Umbilical cord (tissue), 2 donors: ENCODE measurements around the gene ZNF366. TPM values are rescaled to one million over a fixed set of nuclear protein-coding genes. Genes with fewer than 3 reads are reported as not detected.

ENCODE experiments used
- DNase-seq: peaks from one replicate; pipeline ENCODE4 v3.0.0-alpha.2; 2015; ENCODE audit warnings: low spot score
- total RNA-seq: library from RNA; depleted of rRNA; stranded (reverse); fragments of >200 nt; gene quantifications from one replicate; pipeline ENCODE4 v1.2.3, GENCODE V29; 2014; ENCODE audit warnings: low replicate concordance; ENCODE audit not compliant: insufficient read depth

ZNF366 gene
- total RNA-seq, 1 donor from 2014 or later: 0.96 TPM

DNA sequence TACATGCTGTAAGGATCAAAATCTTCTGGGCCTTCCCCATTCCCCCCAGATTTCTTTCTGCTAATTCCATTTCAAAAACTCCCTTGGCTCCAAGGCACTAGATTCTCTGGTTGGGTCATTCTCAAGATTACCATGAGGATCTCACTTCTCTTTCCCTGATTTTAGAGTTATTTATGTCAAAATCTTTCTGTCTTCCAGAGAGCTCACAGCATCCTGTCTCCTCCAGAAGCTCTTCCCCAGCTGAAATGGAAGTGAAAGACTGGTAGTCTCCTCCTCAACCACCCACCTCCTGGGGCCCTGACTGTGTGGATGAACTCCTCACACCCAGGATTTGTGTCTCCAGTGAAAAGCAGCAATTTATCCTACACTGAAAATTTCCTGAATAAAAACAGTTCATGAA lies 11.9 kb upstream of the ZNF366 start:
- no peak for DNase-seq

DNA sequence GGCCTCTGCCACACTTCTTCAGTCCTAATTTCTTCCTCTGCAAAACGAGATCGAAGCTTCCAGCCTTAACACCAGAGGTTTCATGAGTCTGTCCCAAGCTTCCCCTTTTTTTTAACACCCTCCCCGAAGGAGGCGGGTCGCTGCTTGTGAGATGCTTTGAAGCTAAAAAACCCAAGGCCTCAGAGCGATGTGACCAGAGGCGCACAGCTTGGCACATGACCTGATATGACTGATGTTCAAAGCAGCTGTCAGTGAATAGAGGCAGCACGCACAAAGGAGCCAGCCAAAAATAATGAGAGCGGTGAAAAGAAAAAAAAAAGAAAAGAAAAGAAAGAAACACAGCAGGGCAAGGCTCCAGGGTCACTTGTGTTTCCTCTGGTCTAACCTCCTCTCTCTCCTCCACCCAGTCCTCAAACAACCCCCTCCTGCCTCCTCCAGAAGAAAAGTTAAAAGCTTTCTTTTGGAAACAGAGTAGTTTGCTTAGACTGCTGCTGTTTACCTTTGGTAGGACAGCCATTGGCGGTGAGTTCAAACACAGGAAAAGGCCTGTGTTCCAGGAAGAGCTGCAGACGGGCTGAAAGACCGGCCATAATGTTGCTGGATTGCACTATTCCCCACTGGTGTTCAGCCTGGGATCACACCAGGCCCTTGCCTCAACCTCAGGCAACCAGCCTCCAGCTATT lies 10.9 kb upstream of the ZNF366 start:
- no peak for DNase-seq

DNA sequence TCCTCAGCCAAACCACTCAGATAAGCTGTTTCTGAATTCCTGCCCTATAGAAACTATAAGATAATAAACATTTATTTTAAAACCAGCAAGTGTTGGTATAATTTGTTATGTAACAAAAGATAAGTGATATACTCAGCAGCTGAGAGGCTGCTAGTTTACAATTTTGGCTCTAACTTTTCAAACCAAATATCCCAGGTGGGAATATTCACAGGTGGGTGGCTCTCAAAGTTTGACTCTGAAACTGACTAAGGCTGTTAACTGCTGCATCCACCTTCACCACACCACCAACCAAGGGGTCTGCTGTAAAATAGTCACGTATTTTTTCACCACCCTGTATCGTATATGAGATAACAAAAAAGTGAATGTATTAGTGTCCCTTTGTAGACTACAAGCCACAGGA lies 9.7 kb upstream of the ZNF366 start:
- DNase-seq: no peak

DNA sequence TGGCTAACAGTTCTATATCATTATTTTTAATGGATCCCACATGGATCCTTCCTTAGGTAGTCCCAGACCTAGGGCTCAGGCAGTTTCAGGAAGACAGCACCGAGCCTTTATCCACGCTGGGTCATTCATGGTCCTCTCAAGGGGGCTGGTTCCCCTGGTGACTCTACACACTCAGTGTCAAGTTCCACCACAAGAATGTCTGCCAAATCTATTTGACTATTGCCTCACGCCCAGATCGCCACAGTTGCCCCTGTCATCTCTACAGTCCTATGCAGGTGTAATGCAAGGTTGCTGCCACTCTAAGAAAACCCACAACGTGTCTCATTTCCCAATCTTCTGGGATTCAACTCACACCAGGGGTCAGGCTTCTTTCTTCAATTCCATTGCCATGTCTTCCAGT lies 8.0 kb upstream of the ZNF366 start:
- DNase-seq: no peak

DNA sequence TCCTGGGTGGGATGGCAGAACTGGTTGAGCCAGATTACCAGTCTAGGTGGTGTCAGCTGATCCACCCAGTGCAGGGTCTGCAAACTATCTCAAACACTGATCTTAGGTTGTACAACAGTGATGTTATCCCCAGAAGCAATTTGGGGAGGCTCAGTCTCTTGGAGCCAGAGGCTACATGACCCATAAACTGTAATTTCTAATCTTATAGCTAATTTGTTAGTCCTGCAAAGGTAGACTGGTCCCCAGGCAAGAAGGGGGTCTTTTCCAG lies 5.3 kb upstream of the ZNF366 start:
- DNase-seq: no peak

DNA sequence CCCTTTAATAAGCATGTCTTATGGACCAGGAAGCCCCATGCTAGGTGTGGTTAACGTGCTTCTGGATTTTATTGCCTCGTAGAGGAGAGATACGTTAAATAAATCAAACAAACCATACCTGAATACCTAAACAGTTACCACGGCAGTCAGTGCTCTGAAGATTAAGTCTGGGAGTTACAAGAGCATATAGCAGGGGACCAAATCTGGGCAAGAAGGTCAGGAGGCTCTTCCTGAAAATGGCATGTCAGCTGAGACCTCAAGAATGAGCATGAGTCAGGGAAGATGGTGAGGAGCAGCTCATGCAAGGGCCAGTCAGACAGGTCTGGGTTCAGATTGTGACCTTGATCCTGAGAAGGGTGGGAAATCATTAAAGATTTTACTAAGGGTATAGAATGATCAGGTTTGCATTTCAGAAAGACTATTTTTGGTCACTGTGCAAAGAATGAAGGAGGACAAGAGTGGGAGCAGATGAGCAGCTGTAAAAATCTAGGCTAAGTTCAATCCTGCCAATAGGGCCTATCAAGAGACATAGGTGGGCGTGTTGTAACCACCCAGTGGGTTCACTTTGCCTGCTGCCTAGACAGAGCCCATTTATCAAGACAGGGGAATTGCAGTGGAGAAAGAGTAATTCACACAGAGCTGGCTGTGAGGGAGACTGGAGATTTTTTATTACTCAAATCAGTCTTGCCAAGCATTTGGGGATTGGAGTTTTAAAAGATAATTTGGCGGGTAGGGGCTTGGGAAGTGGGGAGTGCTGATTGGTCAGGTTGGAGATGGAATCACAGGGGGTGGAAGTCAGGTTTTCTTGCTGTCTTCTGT lies 4.8 kb upstream of the ZNF366 start:
- DNase-seq: no peak

DNA sequence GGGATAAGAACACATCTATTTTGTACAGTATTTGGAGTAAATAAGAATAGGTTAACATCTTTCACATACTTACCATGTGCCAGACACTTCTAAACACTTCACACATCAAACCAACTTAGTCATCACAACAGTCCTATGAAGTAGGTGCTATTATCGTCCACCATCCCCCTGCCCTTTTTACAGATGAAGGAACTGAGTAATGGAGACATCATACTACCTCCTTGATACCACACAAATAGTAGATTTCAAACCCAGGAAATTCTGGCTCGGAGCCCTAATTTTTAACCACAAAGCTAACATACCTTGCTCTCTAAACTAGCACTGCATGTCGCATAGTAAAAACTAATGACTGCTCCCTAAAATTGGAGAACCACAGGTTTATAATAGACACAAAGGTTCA lies 4.2 kb upstream of the ZNF366 start:
- no peak for DNase-seq

DNA sequence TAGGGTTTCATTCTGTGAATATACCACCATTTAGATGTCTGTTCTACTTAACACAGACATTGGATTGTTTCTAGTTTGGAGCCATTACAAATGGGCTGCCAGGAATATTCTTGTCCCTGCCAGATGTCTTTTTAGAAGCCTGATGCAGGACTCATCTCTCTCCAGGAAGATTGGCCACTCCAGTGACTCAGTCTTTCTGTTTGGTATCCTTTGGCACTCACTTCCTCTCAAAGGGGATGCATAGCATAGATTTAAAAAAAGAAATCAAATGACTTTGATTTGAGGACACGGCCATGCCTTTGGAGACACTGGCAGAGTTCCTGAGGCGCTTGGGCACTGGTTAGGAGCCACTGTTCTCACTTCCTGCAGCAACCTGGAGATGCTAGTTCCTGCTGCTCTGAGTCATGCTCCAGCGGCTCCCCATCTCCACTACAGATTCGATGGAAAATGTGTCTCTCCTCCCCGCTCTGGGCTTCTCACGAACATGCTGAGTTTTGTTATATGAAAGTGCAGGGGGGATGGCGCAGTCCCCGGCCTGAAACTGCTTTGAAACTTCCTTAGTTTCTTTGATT lies 3.5 kb upstream of the ZNF366 start:
- DNase-seq: no peak

DNA sequence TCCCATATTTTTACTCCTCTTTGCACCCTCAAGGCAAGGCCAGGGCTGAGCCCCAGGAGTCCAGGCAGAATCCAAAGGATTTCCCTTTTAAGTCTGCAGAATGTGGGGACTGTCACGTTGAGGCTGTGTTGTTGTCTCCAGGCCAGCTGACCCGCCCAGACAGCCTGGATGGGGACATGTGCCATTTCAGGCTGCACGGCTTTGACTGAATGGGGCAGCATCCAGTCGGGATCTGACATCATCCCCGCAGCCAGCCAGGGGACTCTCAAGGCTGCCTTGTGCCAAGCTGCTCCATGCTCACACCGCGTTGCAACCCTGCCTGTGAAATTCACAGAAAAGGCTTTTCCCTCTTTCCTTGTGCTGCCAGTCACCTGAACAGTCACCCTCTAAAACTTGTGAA lies 2.2 kb upstream of the ZNF366 start:
- no peak for DNase-seq

DNA sequence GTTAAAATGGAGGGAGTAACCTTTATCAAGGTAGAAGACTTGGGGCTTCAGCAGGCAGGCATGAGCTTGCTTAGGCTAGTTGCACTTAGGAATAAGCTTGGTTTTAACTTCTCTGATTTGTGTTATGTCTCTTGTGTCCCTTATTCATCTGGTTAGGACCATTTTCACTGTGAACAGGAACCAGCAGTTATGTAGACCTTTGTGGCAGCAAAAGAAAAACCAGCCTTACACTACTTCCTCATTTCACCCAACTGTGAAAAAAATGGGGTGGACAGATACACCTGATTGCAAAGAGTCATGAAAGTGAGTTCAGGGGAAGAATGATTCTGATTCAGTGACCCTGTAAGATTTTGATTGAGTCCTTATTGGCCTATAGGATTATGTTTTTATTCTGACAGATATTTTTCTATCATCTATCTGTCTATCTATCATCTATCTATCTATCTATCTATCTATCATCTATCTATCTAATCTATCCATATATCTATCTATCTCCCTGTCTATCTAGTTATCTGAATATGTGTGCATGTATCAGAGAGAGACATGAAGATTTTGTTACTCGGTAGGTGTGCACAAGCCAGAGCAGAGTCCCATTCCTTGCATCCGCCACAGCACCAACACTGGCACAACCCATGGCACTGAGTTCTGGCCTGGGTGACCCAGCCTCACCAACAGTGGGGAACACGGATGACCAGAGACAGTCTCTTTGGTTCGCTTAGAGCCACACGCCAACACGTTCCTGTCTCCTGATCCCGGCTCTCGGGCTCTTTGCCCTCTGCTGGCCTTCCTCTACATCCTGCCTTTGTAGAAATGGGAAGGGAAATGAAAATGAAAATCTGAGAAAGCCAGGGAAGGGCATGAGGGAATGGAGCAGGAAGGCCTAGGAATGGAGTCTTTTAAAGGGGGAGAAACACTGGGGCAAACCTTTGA lies 1.3 kb upstream of the ZNF366 start:
- DNase-seq: no peak

DNA sequence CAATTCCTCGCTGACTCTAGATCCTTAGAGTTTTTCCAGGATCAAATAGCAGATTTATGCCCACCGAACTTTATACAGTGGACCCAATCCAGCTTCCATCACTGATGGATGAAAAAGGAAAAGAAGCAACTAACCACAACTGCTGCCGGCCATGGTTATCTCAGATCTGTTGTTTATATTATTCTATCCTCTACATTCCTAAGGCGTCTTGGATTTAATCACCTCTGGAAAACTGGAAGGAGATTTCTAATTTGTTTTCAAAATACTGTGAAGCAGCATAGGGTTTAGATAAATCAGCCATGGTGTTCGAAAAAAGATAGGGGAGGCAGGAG lies 663 bp upstream of the ZNF366 start:
- DNase-seq: no peak

DNA sequence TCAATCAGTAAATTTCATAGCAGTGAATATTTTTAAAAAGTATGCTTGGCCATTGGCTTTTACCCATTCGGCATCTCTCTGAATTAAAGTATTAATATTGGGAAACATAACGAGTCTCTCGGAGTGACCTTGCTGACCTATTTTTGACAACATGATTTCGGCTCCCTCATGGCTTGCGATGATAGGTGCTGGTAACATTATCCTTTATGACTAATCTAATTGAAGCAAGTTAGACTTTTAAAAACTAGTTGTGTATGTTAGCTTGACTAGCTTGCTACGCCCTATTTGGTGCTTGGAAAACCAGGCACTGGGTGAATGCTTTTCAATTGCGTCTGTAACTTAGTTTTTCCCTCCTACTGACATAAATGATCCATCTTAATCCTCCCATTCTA lies 1.1 kb downstream of the ZNF366 start:
- no peak for DNase-seq

DNA sequence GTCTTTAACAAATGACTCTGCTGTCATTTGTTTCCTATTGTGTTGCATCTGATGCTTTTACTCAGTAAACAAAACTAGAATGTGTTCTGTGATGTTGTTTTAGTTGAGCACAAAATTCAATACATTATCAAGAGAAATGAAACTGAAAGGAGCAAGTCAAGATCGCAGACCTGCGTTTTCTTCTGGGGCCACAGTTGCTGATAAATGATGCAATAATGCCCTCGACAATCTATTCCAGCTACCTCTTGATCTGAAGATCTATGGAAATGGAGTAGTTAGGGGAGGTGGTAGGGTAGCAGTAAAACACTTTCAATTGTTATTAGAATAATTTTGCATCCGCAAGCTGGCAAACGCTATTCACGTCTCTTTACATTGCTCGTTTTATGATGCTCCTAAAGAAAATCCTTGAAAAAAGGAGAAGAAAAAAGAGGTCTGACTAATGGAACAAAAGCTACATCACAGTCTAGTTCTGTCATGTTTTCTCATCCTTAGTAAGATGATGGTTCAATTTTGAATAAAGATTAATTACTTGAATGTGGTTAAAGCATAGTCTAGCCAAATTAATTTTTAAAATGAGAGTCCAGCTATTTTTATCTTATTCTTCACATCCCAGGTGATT lies 1.6 kb downstream of the ZNF366 start:
- no peak for DNase-seq

DNA sequence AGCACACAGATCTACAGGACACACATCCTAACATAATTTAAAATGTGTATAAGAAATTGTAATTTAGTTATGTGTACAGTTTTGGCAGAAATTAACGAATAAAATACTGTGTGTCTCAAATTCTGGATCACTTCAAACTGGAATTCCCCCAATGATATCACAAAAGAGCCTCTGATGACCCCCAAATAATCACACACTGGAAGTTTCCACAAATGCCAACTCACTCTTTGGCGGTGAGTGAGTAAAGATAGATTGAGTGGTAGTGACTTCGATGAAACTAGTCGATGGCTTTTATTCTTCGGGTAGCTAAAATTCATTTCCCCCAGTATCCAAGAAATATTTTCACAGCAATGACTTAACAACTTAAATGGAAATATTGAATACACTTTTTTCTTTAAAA lies 2.2 kb downstream of the ZNF366 start:
- no peak for DNase-seq

DNA sequence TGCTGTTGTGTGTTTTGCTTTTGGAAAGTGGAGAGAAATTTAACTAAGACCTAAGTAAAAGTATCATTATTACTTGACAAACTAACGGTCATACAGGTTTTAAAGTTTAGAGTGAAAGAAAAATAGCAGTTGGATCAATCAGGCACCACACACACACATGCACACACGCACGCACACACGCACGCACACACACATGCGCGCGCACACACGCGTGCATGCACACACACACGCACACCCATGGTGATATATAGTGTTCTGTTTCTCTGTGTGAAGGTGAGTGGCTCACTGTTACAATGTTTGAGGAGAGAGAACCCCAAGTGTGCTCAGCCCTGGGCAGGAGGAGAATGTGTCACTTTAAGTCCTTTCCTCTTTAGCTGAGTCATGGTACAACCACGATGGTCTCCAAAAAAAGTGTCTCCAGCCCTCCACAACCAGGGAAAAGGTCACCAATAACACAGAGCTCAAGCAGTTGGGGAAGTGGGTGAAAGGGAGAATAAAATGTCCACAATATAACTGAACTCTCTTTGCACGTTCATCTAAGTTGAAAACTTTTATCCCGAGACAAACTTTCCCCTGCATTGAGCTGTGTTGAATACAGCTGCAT lies 3.2 kb downstream of the ZNF366 start:
- DNase-seq: no peak

DNA sequence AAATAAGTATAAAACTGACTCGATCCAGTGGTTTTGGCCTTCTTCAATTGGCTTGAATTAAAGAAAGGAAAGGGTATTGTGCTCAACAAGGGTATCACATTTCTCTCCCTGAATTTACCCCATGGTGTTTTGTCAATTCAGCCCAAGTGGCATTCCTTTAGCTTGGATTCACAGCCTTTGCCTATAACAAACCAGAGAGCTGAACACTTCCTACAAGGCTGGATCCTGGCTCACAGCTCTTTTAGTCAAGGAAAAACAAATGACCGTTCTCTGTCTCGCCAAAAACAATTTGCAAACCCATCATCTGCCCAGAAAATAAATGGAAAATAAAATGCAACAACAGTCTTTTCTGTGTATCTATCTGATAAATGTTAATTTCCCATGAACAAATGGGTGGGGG lies 5.7 kb downstream of the ZNF366 start:
- DNase-seq: no peak

DNA sequence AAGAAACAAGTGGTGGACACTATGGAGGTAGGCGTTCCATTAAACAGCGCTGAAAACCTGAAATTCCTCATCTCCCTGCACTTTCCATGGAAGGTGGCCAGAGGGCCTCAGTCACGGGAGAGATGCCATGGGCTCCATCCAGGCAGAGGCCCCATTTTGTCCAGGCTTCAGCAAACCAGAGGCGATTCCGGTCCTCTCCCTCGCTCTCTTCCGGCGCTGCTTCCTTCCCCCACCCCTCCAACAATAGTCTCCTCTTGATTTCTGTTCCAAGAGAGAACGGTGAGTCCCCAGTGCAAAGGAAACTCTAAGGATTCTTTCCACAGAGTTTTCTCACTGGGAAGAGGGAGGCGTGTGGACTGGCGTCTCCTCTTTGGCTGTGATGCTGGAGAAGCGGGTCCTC lies 7.5 kb downstream of the ZNF366 start:
- no peak for DNase-seq

DNA sequence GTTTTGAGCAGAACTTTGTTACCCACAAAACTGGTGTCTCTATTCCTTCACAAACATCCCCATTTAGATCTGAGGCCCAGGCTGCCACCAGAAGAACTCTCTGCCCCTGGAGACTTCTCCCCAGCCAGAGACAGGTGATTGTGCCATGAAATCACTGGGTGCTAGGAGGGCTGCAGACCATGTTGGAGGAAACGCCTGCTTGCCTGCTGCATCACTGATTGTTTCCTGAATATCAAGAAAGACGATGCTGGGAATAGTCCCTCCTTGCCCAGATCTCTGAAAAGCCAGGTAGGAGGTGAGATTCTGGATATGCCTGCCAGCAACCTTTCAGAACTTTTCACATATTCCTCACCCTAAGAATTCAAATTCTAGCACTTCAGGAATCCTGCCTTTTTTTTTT lies 8.1 kb downstream of the ZNF366 start:
- DNase-seq: no peak

DNA sequence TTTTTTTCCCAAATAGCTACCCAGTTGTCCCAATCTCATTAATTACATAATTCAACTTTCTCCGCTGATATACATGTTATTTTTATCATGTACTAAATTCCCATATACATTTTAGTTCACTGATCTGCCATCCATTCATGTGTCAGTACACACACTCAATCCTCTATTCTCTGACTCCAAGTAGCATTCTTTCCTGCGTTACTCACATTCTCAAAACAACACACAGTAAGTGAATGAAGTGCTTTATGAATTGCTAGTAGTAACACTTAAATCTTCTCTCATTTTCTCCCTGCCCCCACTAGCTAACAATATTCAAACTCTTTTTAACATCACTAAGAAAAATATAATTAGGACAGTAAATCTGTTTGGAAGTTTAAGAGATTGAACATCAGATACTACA lies 8.9 kb downstream of the ZNF366 start:
- no peak for DNase-seq

DNA sequence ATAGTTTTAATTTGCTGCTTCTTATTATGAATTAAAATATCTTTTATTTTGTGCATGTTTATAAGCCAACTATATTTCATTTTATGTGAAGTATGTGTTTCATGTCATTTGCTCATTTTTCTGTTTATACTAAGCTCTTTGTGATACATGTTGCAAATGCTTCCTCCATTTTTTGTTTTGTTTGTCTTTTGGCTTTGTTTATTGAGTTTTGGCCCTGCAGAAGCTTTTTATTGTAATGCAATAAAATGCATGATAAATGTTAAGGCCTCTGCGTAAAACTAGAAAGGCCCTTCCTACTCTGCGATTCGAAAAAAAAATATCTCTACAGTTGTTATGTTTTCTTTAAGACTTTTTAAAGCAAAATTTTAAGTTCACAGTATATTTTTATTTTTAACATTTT lies 9.4 kb downstream of the ZNF366 start:
- no peak for DNase-seq

DNA sequence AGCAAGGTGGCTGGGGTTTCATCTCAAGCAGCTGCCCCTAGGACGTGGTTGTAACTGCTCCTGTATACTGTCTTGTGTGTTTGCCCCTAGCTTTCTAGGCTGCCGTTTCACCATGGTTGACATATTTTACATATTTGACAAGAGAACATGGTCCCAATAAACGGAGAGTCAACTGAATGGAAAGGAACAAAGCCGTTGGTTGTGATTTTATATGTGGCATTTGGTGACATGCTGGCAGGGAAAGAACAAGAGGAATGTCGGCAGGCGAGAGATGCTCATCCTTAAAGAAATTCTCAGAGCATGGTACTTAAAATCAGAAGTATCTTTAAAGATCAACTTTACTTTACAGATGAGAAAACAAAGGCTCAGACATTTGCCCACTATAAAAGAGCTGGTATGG lies 11.8 kb downstream of the ZNF366 start:
- no peak for DNase-seq
